HG02938 (cell line): Measurements from ENCODE around the gene HHIPL1.

Experiments
- ATAC-seq: cut with Tn5 transposase; IDR thresholded peaks from one replicate; pipeline ENCODE4 v1.9.1; 2021; ENCODE audit warnings: mild to moderate bottlenecking, moderate library complexity; ENCODE audit not compliant: unreplicated experiment

HHIPL1 gene

GRCh38 chr14:99609245-99610170, 35.4 kb upstream of the HHIPL1 start:
- ATAC-seq, result no peak

- no peak for ATAC-seq
Measured at GRCh38 chr14:99611646-99612045, 33.3 kb upstream of the HHIPL1 start.

GRCh38 chr14:99612071-99612737, 32.7 kb upstream of the HHIPL1 start:
- ATAC-seq, result no peak

- ATAC-seq, result no peak
Measured at GRCh38 chr14:99612738-99613330, 32.1 kb upstream of the HHIPL1 start.

GRCh38 chr14:99615497-99616157, 29.3 kb upstream of the HHIPL1 start:
- ATAC-seq, result no peak

- no peak for ATAC-seq
Measured at GRCh38 chr14:99616832-99617800, 27.8 kb upstream of the HHIPL1 start.

GRCh38 chr14:99619835-99620834, 24.8 kb upstream of the HHIPL1 start:
- ATAC-seq, result no peak

- no peak for ATAC-seq
Measured at GRCh38 chr14:99621948-99622347, 23.0 kb upstream of the HHIPL1 start.

GRCh38 chr14:99624024-99624423, 20.9 kb upstream of the HHIPL1 start:
- no peak for ATAC-seq

GRCh38 chr14:99624971-99625370, 20.0 kb upstream of the HHIPL1 start:
- ATAC-seq, result no peak

GRCh38 chr14:99625476-99625875, 19.5 kb upstream of the HHIPL1 start:
- no peak for ATAC-seq

- no peak for ATAC-seq
Measured at GRCh38 chr14:99626041-99626648, 18.8 kb upstream of the HHIPL1 start.

GRCh38 chr14:99627100-99627499, 17.8 kb upstream of the HHIPL1 start:
- ATAC-seq, result no peak

- no peak for ATAC-seq
Measured at GRCh38 chr14:99627510-99628381, 17.2 kb upstream of the HHIPL1 start.

GRCh38 chr14:99628887-99629618, 15.9 kb upstream of the HHIPL1 start:
- no peak for ATAC-seq

GRCh38 chr14:99630202-99630601, 14.7 kb upstream of the HHIPL1 start:
- ATAC-seq, result no peak
